OCI-LY3 (cell line): ENCODE results near the gene C11orf97.

Experiments
- H2AFZ ChIP-seq: fragments of 200-600, 300-600 bp; shearing (Covaris generic); 2 replicates; pipeline ENCODE4 v1.6.0; 2014; ENCODE audit warnings: antibody characterized with exemption, low read depth, low read length
- H3K27ac ChIP-seq: fragments of 200-600, 300-600 bp; sonication (generic); 2 replicates; pipeline ENCODE4 v1.5.1; 2014; ENCODE audit warnings: mild to moderate bottlenecking, low read length, moderate library complexity, mixed read lengths
- H3K27me3 ChIP-seq: fragments of 200-600, 300-600 bp; sonication (generic); 2 replicates; pipeline ENCODE4 v1.6.1; 2014; ENCODE audit warnings: low read depth, low read length, mixed read lengths
- H3K36me3 ChIP-seq: fragments of 200-600, 300-600 bp; sonication (generic); replicated peaks from 2 replicates; pipeline ENCODE3; 2014; ENCODE audit warnings: low read depth, low read length, mixed read lengths
- H3K4me1 ChIP-seq: fragments of 300-600, 200-600 bp; sonication (generic); 2 replicates; pipeline ENCODE4 v1.6.1; 2014; ENCODE audit warnings: low read length, mixed read lengths
- H3K4me2 ChIP-seq: fragments of 200-600, 300-600 bp; sonication (generic); 2 replicates; pipeline ENCODE4 v1.6.1; 2014; ENCODE audit warnings: low read length, mixed read lengths
- H3K4me3 ChIP-seq: fragments of 300-600, 200-600 bp; sonication (generic); 2 replicates; pipeline ENCODE4 v1.5.1; 2014; ENCODE audit warnings: antibody characterized with exemption, mild to moderate bottlenecking, low read length, moderate library complexity
- H3K79me2 ChIP-seq: fragments of 300-600, 200-600 bp; shearing (Covaris generic); 2 replicates; pipeline ENCODE4 v1.6.1; 2014; ENCODE audit warnings: mild to moderate bottlenecking, low read length, mixed read lengths
- H3K9ac ChIP-seq: fragments of 300-600, 200-600 bp; shearing (Covaris generic); 2 replicates; pipeline ENCODE4 v1.6.0; 2014; ENCODE audit warnings: mild to moderate bottlenecking, low read length, moderate library complexity
- H3K9me3 ChIP-seq: fragments of 200-600, 300-600 bp; shearing (Covaris generic); 2 replicates; pipeline ENCODE4 v1.6.1; 2014; ENCODE audit warnings: low read length, mixed read lengths; ENCODE audit not compliant: insufficient read depth
- H4K20me1 ChIP-seq: fragments of 200-600, 300-600 bp; sonication (generic); 2 replicates; pipeline ENCODE4 v1.6.1; 2016; ENCODE audit warnings: low read length, mixed read lengths; ENCODE audit not compliant: insufficient read depth
- CTCF ChIP-seq: fragments of 200-600, 300-600 bp; sonication (generic); IDR thresholded peaks from 2 replicates; pipeline ENCODE4 v1.5.1; 2014; ENCODE audit warnings: antibody characterized with exemption, low read length, low read depth
- EZH2phosphoT487 ChIP-seq: fragments of 200-600 bp; shearing (Covaris generic); IDR thresholded peaks from 2 replicates; pipeline ENCODE4 v1.6.1; 2018; ENCODE audit warnings: antibody characterized with exemption, mixed run types, low read depth

C11orf97 gene

GRCh38 chr11:94545264-94546161, 33.3 kb downstream of the C11orf97 start:
- no peak for TF ChIP-seq EZH2phosphoT487
- TF ChIP-seq CTCF = no peak
- Histone ChIP-seq H3K4me3 (no peak overlapping the region), H3K27me3 (no peaks in the 10 kb centered on the region), H3K9ac (no peak overlapping the region), H3K9me3 (no peaks in the 10 kb centered on the region), H3K36me3 (no peaks in the 10 kb centered on the region), H2AFZ (no peak overlapping the region), H3K27ac (no peak overlapping the region), H3K79me2 (peaks cover 3% of the 10 kb centered on the region; the same call in 1 of the 2 replicates), H3K4me2 (no peak overlapping the region), H3K4me1 (peaks cover 21% of the 10 kb centered on the region), H4K20me1 (no peaks in the 10 kb centered on the region)

GRCh38 chr11:94546162-94546470, 33.9 kb downstream of the C11orf97 start:
- Histone ChIP-seq H3K9ac (no peak overlapping the region), H3K9me3 (no peaks in the 10 kb centered on the region), H3K27ac (no peak overlapping the region), H4K20me1 (no peaks in the 10 kb centered on the region), H3K4me3 (no peak overlapping the region), H3K27me3 (no peaks in the 10 kb centered on the region), H3K36me3 (no peaks in the 10 kb centered on the region), H2AFZ (no peak overlapping the region), H3K79me2 (peaks cover 3% of the 10 kb centered on the region; the same call in 1 of the 2 replicates), H3K4me1 (peaks cover 27% of the 10 kb centered on the region), H3K4me2 (no peak overlapping the region)
- no peak for TF ChIP-seq CTCF

- H3K27me3 ChIP-seq = no peaks in the 10 kb centered on the region
- no peak overlapping the region for H3K27ac ChIP-seq
- no peak overlapping the region for H3K4me2 ChIP-seq
- H3K36me3 ChIP-seq = no peaks in the 10 kb centered on the region
- no peaks in the 10 kb centered on the region for H3K9me3 ChIP-seq
- H3K4me3 ChIP-seq = no peak overlapping the region
- peaks cover 32% of the 10 kb centered on the region for H3K4me1 ChIP-seq
- no peak overlapping the region for H3K9ac ChIP-seq
- peaks cover 3% of the 10 kb centered on the region; the same call in 1 of the 2 replicates for H3K79me2 ChIP-seq
- TF ChIP-seq EZH2phosphoT487 (no peak), CTCF (no peak)
- no peak overlapping the region for H2AFZ ChIP-seq
- no peaks in the 10 kb centered on the region for H4K20me1 ChIP-seq
Measured at GRCh38 chr11:94546886-94547285, 34.6 kb downstream of the C11orf97 start.

- H3K4me2 ChIP-seq = no peak overlapping the region
- peaks cover 3% of the 10 kb centered on the region; the same call in 1 of the 2 replicates for H3K79me2 ChIP-seq
- H3K36me3 ChIP-seq = no peaks in the 10 kb centered on the region
- no peak overlapping the region for H3K4me3 ChIP-seq
- TF ChIP-seq CTCF (no peak), EZH2phosphoT487 (no peak)
- no peak overlapping the region for H3K27ac ChIP-seq
- H3K4me1 ChIP-seq = peaks cover 23% of the 10 kb centered on the region
- no peaks in the 10 kb centered on the region for H4K20me1 ChIP-seq
- H3K9me3 ChIP-seq = no peaks in the 10 kb centered on the region
- H2AFZ ChIP-seq = no peak overlapping the region
- H3K27me3 ChIP-seq = no peaks in the 10 kb centered on the region
- no peak overlapping the region for H3K9ac ChIP-seq
Measured at GRCh38 chr11:94549146-94549545, 36.9 kb downstream of the C11orf97 start.
